H54 (cell line): ENCODE measurements around the gene PTGER2.

Experiments used
- DNase-seq: peaks from one replicate; pipeline ENCODE4 v3.0.0; 2011; ENCODE audit warnings: low spot score, mixed read lengths; ENCODE audit not compliant: insufficient read length
- FAIRE-seq: peaks from 3 replicates; lab custom pipeline; 2011; peaks lifted over from hg19 to GRCh38; lab: Jason Lieb, UNC
- POLR2A ChIP-seq: IDR thresholded peaks from 2 replicates; pipeline ENCODE4 v1.6.1; 2011; ENCODE audit warnings: low read depth, mild to moderate bottlenecking, low read length

The PTGER2 gene, protein sequence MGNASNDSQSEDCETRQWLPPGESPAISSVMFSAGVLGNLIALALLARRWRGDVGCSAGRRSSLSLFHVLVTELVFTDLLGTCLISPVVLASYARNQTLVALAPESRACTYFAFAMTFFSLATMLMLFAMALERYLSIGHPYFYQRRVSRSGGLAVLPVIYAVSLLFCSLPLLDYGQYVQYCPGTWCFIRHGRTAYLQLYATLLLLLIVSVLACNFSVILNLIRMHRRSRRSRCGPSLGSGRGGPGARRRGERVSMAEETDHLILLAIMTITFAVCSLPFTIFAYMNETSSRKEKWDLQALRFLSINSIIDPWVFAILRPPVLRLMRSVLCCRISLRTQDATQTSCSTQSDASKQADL

DNA sequence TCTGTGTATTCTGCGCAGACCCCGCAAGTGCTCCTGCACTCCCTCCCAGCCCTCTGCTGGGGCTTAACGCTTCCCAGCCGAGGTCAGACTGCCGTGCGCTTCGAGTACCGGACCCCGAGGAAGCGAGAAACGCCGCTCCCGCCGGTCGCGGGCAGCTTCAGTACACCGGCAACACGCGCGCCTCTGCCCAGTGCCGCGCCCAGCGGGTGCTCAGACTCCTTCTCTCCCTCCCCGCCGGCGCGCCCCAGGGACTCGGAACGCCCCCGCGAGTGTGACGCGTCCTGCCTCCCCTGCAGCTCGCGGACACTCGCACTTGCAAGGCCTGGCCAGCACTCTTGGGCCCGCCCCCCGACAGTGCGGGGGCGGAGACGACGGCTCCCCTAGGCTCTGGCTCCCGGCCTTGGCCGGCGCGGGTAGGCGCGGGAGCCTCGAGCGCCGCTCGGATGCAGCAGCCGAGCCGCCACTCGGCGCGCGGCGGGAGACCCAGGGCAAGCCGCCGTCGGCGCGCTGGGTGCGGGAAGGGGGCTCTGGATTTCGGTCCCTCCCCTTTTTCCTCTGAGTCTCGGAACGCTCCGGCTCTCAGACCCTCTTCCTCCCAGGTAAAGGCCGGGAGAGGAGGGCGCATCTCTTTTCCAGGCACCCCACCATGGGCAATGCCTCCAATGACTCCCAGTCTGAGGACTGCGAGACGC is at the start of gene PTGER2:
PTGER2 (plus strand) TSS at position 410 of the 692 bp plus-strand sequence; CDS start at position 647, 237 bp downstream.
- DNase-seq (peak; percentile 83), FAIRE-seq (no peak)
- peak; percentile 11; the same call in 1 of the 2 replicates for TF ChIP-seq POLR2A

DNA sequence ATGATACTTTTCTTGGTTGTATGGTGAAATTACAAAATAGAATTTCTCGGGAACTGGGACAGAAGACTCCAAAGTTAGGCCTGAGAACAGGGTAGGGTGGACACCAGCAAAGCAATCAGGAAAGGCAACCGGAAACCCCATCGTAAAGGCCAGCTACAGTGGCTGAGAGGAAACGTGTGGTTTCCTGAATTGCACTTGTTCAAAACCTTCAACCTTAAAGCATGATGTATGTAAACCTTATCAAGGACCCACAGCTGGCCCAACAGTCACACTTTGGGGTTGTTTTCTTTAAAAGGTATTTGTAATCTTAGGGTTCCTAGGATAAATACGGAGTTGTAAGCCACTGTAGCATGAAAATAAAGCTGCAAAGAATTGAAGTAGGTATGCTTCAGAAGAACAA is 48.9 kb upstream of the PTGER2 start:
- no peak for DNase-seq
- no peak for TF ChIP-seq POLR2A
- no peak for FAIRE-seq

DNA sequence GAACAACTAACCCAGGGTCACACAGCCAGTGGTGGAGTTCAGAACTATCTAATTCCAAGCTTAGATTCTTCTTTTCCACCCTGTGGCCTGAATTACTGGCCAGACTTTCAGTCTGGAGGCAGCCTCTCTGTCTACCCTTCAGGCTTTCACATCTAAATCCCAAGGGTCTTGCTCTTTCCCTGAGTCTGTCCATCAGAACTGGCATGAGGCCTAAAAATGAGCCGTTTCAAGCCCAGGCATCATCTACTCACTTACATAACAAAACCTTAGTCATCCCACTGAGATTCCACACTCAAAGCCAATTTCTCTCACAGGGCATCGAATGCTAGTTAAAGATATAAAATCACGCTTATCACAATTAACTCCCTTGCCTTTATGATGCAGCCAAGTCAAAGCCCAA is 47.9 kb upstream of the PTGER2 start:
- no peak for TF ChIP-seq POLR2A
- DNase-seq (no peak), FAIRE-seq (no peak)

DNA sequence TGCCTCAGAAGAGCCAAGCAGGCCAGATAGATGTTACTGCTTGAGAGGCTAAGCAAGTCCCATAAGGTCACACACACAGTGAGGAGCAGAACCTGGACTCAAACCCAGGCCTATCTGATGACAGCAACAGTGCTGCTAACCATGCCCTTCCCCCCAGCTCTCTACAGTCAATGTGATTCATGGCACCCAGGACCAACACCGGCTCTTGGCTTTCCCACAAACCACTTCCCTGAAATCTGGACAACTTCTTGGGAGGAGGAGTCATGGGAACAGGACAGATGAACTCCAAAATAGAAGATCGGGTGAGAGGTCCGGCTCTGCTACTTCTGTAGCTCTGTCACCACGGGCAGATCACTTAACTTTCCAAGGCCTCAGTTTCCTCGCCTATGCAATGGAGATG is 47.3 kb upstream of the PTGER2 start:
- DNase-seq (no peak), FAIRE-seq (no peak)
- no peak for TF ChIP-seq POLR2A

DNA sequence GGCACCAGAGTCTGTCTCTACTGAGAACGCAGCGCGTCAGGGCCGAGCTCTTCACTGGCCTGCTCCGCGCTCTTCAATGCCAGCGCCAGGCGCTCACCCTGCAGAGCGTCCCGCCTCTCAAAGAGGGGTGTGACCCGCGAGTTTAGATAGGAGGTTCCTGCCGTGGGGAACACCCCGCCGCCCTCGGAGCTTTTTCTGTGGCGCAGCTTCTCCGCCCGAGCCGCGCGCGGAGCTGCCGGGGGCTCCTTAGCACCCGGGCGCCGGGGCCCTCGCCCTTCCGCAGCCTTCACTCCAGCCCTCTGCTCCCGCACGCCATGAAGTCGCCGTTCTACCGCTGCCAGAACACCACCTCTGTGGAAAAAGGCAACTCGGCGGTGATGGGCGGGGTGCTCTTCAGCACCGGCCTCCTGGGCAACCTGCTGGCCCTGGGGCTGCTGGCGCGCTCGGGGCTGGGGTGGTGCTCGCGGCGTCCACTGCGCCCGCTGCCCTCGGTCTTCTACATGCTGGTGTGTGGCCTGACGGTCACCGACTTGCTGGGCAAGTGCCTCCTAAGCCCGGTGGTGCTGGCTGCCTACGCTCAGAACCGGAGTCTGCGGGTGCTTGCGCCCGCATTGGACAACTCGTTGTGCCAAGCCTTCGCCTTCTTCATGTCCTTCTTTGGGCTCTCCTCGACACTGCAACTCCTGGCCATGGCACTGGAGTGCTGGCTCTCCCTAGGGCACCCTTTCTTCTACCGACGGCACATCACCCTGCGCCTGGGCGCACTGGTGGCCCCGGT is 46.4 kb upstream of the PTGER2 start, which contains the start of gene PTGDR:
PTGDR (plus strand) TSS at position 198 of the 778 bp plus-strand sequence; CDS start at position 315, 117 bp downstream.
- DNase-seq = no peak
- TF ChIP-seq POLR2A = no peak
- no peak for FAIRE-seq

DNA sequence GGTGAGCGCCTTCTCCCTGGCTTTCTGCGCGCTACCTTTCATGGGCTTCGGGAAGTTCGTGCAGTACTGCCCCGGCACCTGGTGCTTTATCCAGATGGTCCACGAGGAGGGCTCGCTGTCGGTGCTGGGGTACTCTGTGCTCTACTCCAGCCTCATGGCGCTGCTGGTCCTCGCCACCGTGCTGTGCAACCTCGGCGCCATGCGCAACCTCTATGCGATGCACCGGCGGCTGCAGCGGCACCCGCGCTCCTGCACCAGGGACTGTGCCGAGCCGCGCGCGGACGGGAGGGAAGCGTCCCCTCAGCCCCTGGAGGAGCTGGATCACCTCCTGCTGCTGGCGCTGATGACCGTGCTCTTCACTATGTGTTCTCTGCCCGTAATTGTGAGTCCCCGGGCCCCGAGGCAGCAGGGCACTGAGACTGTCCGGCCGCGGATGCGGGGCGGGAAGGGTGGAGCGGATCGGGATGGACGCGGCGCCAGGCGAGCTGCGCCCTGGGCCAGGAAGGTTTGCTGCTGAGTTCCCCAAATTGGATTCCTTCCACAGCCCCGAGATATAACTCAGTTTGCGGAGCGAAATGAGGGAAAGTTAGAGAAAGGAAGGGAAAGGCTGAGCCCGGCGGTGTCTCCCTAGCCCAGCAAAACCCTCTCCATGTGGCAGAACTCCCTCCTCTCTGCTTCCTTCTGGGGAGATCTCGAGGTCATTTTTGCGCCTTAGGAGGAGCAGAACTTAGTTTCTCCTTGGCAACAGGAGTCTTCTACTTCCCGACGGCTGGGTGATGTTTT is 45.6 kb upstream of the PTGER2 start:
- FAIRE-seq (no peak), DNase-seq (no peak)
- no peak for TF ChIP-seq POLR2A

DNA sequence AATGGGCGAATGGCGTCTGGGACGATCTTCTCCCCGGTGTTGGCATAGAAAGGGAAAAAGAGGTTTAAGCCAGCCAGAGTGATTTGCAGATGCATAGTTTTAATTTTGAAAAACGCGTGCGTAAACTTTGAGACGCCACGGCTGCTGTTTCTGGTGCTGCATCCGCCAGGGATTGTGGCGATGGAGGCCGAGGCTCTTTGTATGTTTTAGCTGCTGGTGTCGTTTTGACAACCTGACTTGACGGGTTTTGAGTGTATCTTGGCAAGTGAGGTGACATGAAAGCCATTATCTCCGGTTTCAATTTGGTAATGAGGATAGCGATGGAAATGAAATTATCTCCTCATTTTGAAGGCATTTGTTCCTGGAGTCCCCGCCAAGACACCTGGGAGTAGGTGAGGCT is 45.0 kb upstream of the PTGER2 start:
- DNase-seq (no peak), FAIRE-seq (no peak)
- TF ChIP-seq POLR2A = no peak

DNA sequence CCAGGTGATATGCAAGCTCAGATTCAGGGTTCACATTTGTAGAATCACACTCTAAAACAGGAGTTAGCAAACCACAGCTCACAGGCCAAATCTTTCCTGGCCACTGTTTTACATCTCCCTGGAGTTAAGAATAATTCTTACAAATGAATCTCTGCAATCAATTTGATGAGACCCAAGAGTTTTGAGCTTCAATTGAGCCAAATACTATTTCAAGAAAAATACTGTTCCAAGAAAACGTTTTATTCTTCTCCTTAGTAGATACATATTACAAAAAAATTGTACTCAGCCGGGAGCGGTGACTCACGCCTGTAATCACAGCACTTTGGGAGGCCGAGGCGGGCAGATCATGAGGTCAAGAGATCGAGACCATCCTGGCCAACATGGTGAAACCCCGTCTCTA is 44.1 kb upstream of the PTGER2 start:
- FAIRE-seq = no peak
- no peak for DNase-seq

DNA sequence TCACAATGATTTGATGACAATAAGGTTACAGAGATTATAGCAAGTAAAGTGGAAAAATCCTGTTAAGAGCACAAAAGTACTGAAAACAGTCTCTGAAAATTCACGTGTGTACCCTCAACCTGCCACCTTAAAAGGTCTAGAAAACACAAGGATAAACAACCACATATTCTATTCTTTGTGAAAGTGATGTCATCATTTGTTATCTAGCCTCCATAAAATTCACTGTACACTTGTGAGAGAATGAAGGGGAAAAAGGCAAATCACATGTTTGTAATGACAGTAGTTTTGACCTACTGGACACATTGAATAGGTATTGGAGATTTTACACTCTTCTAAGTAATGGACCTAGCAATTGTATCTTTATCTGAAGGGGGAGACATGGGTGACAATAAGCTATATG is 42.6 kb upstream of the PTGER2 start:
- no peak for DNase-seq
- no peak for TF ChIP-seq POLR2A
- FAIRE-seq = no peak

More for the DNA sequence above, 44.1 kb upstream of the PTGER2 start:
- no peak for TF ChIP-seq POLR2A

DNA sequence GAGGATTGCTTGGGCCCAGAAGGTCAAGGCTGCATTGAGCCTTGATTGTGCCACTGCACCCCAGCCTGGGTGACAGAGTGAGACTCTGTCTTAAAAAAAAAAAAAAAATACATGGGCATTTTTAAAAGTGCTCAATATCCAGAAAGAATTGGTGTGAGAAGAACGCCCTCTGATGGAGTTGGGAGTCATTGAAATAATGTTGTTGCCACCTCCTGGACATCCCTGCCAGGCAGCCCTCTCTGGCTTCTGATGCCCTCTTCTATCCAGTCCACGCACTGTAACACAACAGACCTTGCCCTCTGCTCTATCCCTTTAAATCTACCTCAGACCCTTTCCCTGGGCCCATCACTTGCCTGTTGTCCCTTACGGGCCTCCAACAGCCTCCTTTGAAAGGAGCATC is 41.7 kb upstream of the PTGER2 start:
- FAIRE-seq (no peak), DNase-seq (peak; percentile 35)
- no peak for TF ChIP-seq POLR2A

DNA sequence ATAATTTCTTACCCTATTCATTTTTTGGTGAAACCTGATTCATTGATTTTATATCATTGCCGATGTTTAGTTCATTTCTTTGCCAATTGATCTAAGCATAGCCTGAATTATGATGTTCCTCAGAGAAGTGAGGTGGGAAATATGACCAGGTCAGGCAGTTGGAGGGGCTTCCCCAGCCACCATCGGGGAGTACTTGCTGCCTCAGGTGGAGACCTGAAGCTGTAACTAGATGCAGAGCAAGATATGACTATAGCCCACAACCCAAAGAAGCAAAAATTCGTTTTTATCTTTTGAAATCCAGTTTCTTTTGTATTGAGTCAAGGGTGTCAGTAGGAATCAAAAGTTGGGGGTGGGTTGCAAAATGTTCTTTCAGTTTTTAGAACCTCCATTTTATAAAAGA is 38.7 kb upstream of the PTGER2 start:
- no peak for TF ChIP-seq POLR2A
- DNase-seq = no peak
- no peak for FAIRE-seq

DNA sequence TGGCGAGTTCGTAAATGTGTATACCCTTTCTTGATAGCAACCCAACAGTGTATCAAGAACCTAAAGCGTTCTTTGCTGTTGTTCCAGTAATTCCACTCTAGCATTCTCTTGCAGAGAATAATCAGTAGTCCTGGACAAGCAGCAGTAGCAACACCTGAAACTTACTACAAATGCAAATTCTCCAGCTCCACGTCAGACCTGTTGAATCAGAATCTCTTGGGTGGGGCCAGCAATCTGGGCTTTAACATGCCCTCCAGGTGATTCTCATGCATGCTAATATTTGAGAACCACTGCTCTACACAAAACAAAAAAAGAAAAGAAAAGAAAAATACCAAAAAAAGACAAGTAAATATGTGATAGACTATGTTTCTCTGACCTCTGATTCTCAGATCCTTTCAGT is 36.6 kb upstream of the PTGER2 start:
- DNase-seq (no peak), FAIRE-seq (no peak)
- TF ChIP-seq POLR2A = no peak

DNA sequence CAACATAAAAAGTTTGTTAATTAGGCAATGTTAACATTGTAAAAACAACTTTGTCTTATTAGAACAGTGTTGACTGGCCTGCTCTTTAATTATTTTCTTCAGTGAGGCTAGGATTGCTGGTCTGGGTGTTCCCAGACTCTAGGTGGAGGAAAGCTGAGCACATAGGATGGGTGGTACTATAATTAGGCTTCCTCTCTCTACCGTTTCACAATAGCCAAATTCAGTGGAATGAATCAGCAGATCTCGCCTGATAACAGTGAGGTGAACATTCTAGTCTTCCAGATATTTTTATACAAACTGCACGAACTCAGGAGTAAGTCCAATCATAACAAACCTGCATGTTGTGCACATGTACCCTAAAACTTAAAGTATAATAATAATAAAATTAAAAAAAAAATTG is 34.7 kb upstream of the PTGER2 start:
- DNase-seq = peak; percentile 7
- peak; percentile 67 for FAIRE-seq
- TF ChIP-seq POLR2A = no peak
